Subcutaneous adipose tissue (tissue), 4 donors: ENCODE data around the gene PSMB7. TPM values are rescaled to one million over a fixed set of nuclear protein-coding genes. Genes with fewer than 3 reads are reported as not detected.

Source experiments
- CTCF ChIP-seq: fragments of 450-650 bp; IDR thresholded peaks from one replicate; pipeline ENCODE4 v1.5.1; 2016; ENCODE audit warnings: low read depth, mild to moderate bottlenecking, control low read depth, antibody characterized with exemption, moderate library complexity
- total RNA-seq, 4 donors: library from RNA; depleted of rRNA; stranded (reverse); fragments of >200 nt; gene quantifications; one replicate each; pipeline ENCODE4 v1.1.0, GENCODE V29; 2016

PSMB7 gene
- total RNA-seq, 4 donors from 2014 or later = 124 to 152 (median 139) TPM

- TF ChIP-seq CTCF = no peak
These were observed 29.0 kb downstream of the PSMB7 start for GRCh38 chr9:124386201-124386600.

DNA sequence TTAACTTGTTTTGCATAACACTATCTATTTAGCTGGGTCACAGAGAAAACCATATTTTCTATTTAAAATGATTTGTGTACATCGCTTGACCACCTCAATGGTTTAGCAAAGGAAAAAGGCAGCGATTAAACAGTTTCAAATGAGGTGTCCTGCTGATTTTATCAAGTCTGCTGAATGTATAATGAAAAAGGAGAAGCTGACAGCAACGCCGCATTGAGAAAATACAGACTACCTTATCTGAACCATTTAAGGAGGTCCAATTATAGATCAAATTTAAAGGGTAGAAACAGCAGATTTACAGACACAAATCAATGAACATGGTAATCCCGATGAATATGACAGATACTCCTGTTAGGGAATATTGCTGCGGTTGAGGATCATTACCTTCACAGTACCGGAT, 29.6 kb downstream of the PSMB7 start:
- TF ChIP-seq CTCF = no peak

GRCh38 chr9:124384846-124385245, 30.4 kb downstream of the PSMB7 start:
- no peak for TF ChIP-seq CTCF

DNA sequence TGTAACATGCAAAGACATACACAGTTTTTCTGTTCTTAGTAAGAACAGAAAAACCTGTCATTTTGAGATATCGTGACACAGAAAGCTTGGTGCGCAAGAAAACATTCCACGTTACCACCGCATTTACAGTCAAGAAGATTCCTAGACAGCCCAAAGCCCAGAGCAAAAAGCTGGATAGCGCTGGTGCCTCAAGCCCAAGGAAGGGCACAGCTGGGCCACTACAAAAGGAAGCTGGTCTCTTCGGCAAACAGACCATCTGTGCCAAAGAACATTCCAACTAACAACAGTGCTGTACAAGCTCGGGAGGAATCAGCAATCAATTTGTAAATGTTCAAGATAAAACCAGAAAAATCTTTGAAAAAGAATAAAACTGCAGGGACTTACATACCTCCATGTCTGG, 31.0 kb downstream of the PSMB7 start:
- no peak for TF ChIP-seq CTCF

DNA sequence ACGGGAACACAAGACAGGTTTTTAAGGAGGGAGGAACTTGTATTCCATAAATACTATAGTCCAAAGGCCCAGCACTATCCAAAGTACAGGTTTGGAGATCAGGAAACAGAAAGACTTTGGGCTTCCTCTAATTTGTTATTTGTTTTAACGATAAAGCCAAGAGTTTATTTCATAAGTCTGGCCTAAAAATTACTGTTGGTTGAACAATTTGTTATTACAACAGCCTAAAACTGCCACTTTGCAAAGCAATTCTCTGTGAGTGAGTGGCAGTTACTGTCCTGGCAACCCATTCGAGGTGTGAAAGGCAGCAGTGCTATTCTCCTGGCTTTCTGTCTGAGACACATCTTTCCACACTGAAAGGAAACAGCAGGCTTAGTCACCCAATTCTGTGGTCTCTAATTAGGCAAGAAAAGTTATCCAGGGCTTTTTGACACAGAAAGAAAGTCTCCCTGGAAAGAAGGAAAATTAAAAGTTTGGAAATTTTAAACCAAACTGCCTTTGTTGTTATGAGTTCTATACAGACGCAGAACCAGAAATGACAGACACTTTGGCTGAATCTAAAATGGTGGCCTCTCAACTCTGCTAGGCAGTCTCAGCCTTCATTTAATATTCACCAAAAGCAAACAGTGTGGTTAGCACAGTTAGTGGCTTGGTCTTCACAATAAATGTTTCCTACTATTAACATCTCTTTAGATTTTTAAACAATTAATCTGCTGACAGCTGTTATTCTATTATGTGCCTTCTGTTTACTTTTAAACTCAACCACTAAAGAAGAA, 33.9 kb downstream of the PSMB7 start:
- TF ChIP-seq CTCF = no peak

GRCh38 chr9:124377551-124378406, 37.5 kb downstream of the PSMB7 start:
- no peak for TF ChIP-seq CTCF

DNA sequence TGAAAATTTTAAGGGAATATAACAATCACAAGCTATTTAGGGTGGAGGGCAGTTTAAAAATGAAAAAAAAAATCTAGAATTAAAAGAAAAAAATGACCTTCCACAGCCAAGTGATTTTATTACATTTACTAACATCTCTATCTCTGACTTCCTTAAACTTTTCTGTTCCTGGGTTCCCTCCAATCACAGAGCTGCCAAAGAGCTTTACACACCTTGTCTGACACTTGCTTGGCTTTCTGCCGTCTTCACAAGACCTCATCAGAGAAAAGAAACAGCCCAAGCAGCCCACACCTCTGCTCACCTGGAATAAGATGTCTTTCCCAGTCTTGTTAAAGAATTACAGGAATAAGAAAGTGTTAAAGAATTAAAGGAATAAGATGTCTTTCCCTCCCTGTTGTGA, 38.9 kb downstream of the PSMB7 start:
- no peak for TF ChIP-seq CTCF
